PC-9 (cell line): ENCODE data around the gene CPNE4. TPM values are rescaled to one million over a fixed set of nuclear protein-coding genes. Genes with fewer than 3 reads are reported as not detected.

Source experiments
- BruUV-seq: library from RNA; stranded (reverse); fragments of 400-500 nt; replicated peaks from 2 replicates; lab custom pipeline; 2021; lab: Mats Ljungman, UMichigan
- CTCF ChIA-PET: fragments of 300-600 bp; sonication (Branson Sonifier 250); formaldehyde crosslinking; loops from one replicate; lab custom pipeline; 2022; ENCODE audit warnings: antibody characterized with exemption; lab: Charles Lee
- POLR2A ChIA-PET: fragments of 300-600 bp; sonication (Branson Sonifier 250); formaldehyde crosslinking; loops from one replicate; lab custom pipeline; 2022; ENCODE audit warnings: antibody characterized with exemption; ENCODE audit not compliant: unreplicated experiment; lab: Charles Lee
- DNase-seq, 2 experiments: peaks; one replicate each; pipeline versions ENCODE4 v3.0.0 to v3.0.0-alpha.2; 2015 to 2022; ENCODE audit warnings: mixed read lengths in 1 of 2
- H2AFZ ChIP-seq: fragments of 200-600 bp; sonication (generic); 2 replicates; pipeline ENCODE4 v1.8.1; 2017; ENCODE audit warnings: antibody characterized with exemption
- H3F3A ChIP-seq: fragments of 200-600 bp; sonication (generic); 2 replicates; pipeline ENCODE4 v1.8.1; 2017; ENCODE audit warnings: antibody characterized with exemption, mild to moderate bottlenecking, low read depth; ENCODE audit not compliant: insufficient read depth
- H3K27ac ChIP-seq: fragments of 200-600 bp; sonication (generic); 2 replicates; pipeline ENCODE4 v1.6.1; 2016; ENCODE audit warnings: mixed run types
- H3K27me3 ChIP-seq: fragments of 200-600 bp; sonication (generic); 2 replicates; pipeline ENCODE4 v1.6.1; 2016; ENCODE audit warnings: low read depth, mixed run types; ENCODE audit not compliant: insufficient read depth
- H3K36me3 ChIP-seq: fragments of 200-600 bp; sonication (generic); 2 replicates; pipeline ENCODE4 v1.6.1; 2016; ENCODE audit warnings: low read depth, mixed run types
- H3K4me1 ChIP-seq: fragments of 200-600 bp; sonication (generic); replicated peaks from 2 replicates; pipeline ENCODE4 v1.6.1; 2016; ENCODE audit warnings: mixed run types; ENCODE audit not compliant: insufficient read depth
- H3K4me2 ChIP-seq: fragments of 200-600 bp; sonication (generic); 2 replicates; pipeline ENCODE4 v1.6.1; 2017; ENCODE audit warnings: mixed run types
- H3K4me3 ChIP-seq: fragments of 200-600 bp; sonication (generic); 2 replicates; pipeline ENCODE4 v1.6.1; 2016; ENCODE audit warnings: mixed run types
- H3K79me2 ChIP-seq: fragments of 200-600 bp; sonication (generic); 2 replicates; pipeline ENCODE4 v1.6.1; 2017; ENCODE audit warnings: low read depth, mixed run types
- H3K9me2 ChIP-seq: fragments of 200-600 bp; sonication (generic); 2 replicates; pipeline ENCODE4 v1.8.1; 2017; ENCODE audit warnings: mild to moderate bottlenecking; ENCODE audit not compliant: insufficient read depth
- H3K9me3 ChIP-seq: fragments of 200-600 bp; sonication (generic); 2 replicates; pipeline ENCODE4 v1.8.1; 2016; ENCODE audit warnings: low read depth; ENCODE audit not compliant: insufficient read depth
- H4K20me1 ChIP-seq: fragments of 200-600 bp; sonication (generic); 2 replicates; pipeline ENCODE4 v1.8.1; 2017; ENCODE audit not compliant: insufficient read depth
- EZH2 ChIP-seq: fragments of 200-600 bp; sonication (generic); IDR thresholded peaks from 2 replicates; pipeline ENCODE4 v1.8.0; 2017; ENCODE audit warnings: antibody characterized with exemption, low read depth
- intact Hi-C: fragments of 100-400 bp; cut with micrococcal nuclease; formaldehyde crosslinking; loops from one replicate; pipeline ENCODE4 v1.10.0; 2022; ENCODE audit not compliant: unreplicated experiment
- total RNA-seq: library from RNA; stranded (reverse); gene quantifications from 2 replicates; pipeline ENCODE4 v1.2.3, GENCODE V29; 2021
- TF ChIP-seq, protein P1 (sequence below): fragments of 200-600 bp; sonication (generic); conservative IDR thresholded peaks from 2 replicates; pipeline ENCODE4 v1.6.1; 2017; ENCODE audit warnings: mixed run types, antibody characterized with exemption, mild to moderate bottlenecking, moderate library complexity

The CPNE4 gene
- total RNA-seq, 1 experiment from 2014 or later = 0.22 TPM

DNA sequence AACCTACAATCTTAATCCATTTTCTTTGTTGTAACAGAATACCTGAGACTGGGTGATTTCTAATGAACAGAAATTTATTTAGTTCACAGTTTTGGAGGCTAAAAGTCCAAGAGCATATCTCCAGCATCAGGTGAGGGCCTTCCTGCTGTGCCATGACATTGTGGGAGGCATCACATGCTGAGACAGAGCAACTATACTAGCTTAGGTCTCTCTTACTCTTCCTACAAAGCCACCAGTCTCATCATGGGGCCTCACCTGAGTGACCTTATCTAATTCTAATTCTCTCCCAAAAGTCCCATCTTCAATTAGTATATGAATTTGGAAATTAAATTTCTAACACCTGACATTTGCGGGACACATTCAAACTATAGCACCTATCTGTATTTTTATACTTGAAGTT lies 285.0 kb downstream of the CPNE4 start:
- Histone ChIP-seq H4K20me1 (no peaks in the 10 kb centered on the region), H3K27me3 (no peaks in the 10 kb centered on the region), H3K27ac (no peak overlapping the region), H3F3A (no peaks in the 10 kb centered on the region), H3K36me3 (no peaks in the 10 kb centered on the region), H3K4me2 (no peak overlapping the region), H3K9me3 (0 out of 2 replicates have a peak, but pooled peaks cover 4% of the 10 kb centered on the region), H3K4me1 (no peaks in the 10 kb centered on the region), H3K4me3 (no peak overlapping the region), H3K9me2 (no peaks in the 10 kb centered on the region), H3K79me2 (no peaks in the 10 kb centered on the region), H2AFZ (no peak overlapping the region)
- TF ChIP-seq, protein P1, sequence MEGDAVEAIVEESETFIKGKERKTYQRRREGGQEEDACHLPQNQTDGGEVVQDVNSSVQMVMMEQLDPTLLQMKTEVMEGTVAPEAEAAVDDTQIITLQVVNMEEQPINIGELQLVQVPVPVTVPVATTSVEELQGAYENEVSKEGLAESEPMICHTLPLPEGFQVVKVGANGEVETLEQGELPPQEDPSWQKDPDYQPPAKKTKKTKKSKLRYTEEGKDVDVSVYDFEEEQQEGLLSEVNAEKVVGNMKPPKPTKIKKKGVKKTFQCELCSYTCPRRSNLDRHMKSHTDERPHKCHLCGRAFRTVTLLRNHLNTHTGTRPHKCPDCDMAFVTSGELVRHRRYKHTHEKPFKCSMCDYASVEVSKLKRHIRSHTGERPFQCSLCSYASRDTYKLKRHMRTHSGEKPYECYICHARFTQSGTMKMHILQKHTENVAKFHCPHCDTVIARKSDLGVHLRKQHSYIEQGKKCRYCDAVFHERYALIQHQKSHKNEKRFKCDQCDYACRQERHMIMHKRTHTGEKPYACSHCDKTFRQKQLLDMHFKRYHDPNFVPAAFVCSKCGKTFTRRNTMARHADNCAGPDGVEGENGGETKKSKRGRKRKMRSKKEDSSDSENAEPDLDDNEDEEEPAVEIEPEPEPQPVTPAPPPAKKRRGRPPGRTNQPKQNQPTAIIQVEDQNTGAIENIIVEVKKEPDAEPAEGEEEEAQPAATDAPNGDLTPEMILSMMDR = no peak
- TF ChIP-seq EZH2 = no peak
- ChIA-PET POLR2A (no interaction called here), CTCF (no interaction called here)
- intact Hi-C loops = no loop called here
- no peak for DNase-seq
- no TSS peak for BruUV-seq

DNA sequence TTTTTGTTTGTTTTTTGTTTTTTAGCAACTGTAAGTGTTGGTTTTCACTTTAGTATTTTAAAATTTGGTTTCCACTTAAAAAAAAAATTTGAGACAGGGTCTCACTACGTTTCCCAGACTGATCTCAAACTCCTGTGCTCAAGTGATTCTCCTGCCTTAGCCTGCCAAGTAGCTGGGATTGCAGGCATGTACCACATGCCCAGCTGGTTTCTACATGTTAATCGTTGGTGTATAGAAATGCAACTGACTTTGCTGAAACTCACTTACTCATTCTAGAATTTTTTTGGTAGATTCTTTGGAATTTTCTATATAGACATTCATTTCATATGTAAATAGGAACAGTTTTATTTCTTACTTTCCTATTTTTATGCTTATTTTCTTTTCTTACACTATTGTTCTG lies 287.3 kb downstream of the CPNE4 start:
- H3F3A ChIP-seq = no peaks in the 10 kb centered on the region
- DNase-seq = no peak
- H3K36me3 ChIP-seq = no peaks in the 10 kb centered on the region
- H3K9me2 ChIP-seq = no peaks in the 10 kb centered on the region
- no peaks in the 10 kb centered on the region for H3K4me1 ChIP-seq
- H3K79me2 ChIP-seq = no peaks in the 10 kb centered on the region
- H3K27ac ChIP-seq = no peak overlapping the region
- H4K20me1 ChIP-seq = no peaks in the 10 kb centered on the region
- H3K27me3 ChIP-seq = no peaks in the 10 kb centered on the region
- ChIA-PET CTCF (no interaction called here), POLR2A (no interaction called here)
- H3K4me2 ChIP-seq = no peak overlapping the region
- H3K9me3 ChIP-seq = 0 out of 2 replicates have a peak, but pooled peaks cover 4% of the 10 kb centered on the region
- no peak overlapping the region for H3K4me3 ChIP-seq
- BruUV-seq = no TSS peak
- intact Hi-C loops = no loop called here
- H2AFZ ChIP-seq = no peak overlapping the region
- TF ChIP-seq, protein P1 = no peak
- TF ChIP-seq EZH2 = no peak

DNA sequence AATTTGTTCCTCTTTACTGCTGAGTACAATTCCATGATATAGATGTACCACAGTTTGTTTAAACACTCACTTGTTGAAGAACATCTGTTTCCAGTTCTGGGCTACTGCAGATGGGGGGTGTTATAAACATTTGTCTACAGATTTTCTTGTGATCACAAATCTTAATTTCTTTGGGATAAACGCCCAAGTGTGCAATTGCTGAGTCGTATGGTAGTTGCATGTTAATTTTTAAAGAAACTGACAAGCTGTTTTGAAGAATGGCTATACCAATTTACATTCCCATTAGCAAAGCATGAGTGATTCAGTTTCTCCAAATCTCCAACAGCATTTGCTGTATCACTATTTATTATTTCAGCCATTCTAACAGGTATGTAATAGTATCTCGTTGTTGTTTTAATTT lies 290.0 kb downstream of the CPNE4 start:
- Histone ChIP-seq H3K4me3 (no peak overlapping the region), H3K9me2 (no peaks in the 10 kb centered on the region), H3K4me2 (no peak overlapping the region), H3K36me3 (no peaks in the 10 kb centered on the region), H3K9me3 (no peaks in the 10 kb centered on the region), H3K79me2 (no peaks in the 10 kb centered on the region), H4K20me1 (no peaks in the 10 kb centered on the region), H3K27ac (no peak overlapping the region), H3K4me1 (no peaks in the 10 kb centered on the region), H2AFZ (no peak overlapping the region), H3F3A (no peaks in the 10 kb centered on the region), H3K27me3 (no peaks in the 10 kb centered on the region)
- ChIA-PET POLR2A (no interaction called here), CTCF (no interaction called here)
- TF ChIP-seq, protein P1 = no peak
- TF ChIP-seq EZH2 = no peak
- intact Hi-C loops = no loop called here
- no peak for DNase-seq
- no TSS peak for BruUV-seq
